ENCODE data around the gene KRTAP10-2.
A peak's percentile ranks its signal among the peaks of the same experiment; 100 is the strongest.

- TF ChIP-seq EP300 (IDR thresholded peaks at IDR 0.05; ENCODE audit: borderline replicate concordance) (no peak), MAX (IDR thresholded peaks at IDR 0.05) (no peak), YY1 (IDR thresholded peaks at IDR 0.05; ENCODE audit: low read depth) (no peak), TAF1 (IDR thresholded peaks at IDR 0.05; ENCODE audit: low read depth) (no peak), TCF12 (IDR thresholded peaks at IDR 0.05; ENCODE audit: low read depth) (peak; percentile 53; the same call in 1 of the 2 replicates), REST (IDR thresholded peaks at IDR 0.05; ENCODE audit: low read depth) (no peak), RAD21 (IDR thresholded peaks at IDR 0.05; ENCODE audit: low read depth) (no peak), TEAD4 (IDR thresholded peaks at IDR 0.05) (peak; percentile 63; the same call in 1 of the 2 replicates), ZBTB7A (IDR thresholded peaks at IDR 0.05; ENCODE audit: low read depth) (no peak), NFIC (IDR thresholded peaks at IDR 0.05) (peak; percentile 74), CREB1 (IDR thresholded peaks at IDR 0.05; ENCODE audit: low read depth) (no peak)
- TF ChIP-seq, protein P1, sequence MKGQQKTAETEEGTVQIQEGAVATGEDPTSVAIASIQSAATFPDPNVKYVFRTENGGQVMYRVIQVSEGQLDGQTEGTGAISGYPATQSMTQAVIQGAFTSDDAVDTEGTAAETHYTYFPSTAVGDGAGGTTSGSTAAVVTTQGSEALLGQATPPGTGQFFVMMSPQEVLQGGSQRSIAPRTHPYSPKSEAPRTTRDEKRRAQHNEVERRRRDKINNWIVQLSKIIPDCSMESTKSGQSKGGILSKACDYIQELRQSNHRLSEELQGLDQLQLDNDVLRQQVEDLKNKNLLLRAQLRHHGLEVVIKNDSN (IDR thresholded peaks at IDR 0.05): no peak
These were observed 37.7 kb downstream of the KRTAP10-2 start for GRCh38 chr21:44513389-44514217.

Measured in Ishikawa (cell line).